GM20000 (cell line): ENCODE data around the gene IRAK1.

Experiments
- DNase-seq: peaks from one replicate; pipeline ENCODE4 v3.0.0; 2012; ENCODE audit warnings: low spot score
- TF ChIP-seq, protein P1 (sequence below): IDR thresholded peaks from 2 replicates; pipeline ENCODE4 v1.5.1; 2012; ENCODE audit warnings: mild to moderate bottlenecking, control low read depth; ENCODE audit errors: extremely low read depth, missing control alignments

The IRAK1 gene

GRCh38 chrX:153968255-153968654 lies 51.4 kb downstream of the IRAK1 start:
- TF ChIP-seq, protein P1, sequence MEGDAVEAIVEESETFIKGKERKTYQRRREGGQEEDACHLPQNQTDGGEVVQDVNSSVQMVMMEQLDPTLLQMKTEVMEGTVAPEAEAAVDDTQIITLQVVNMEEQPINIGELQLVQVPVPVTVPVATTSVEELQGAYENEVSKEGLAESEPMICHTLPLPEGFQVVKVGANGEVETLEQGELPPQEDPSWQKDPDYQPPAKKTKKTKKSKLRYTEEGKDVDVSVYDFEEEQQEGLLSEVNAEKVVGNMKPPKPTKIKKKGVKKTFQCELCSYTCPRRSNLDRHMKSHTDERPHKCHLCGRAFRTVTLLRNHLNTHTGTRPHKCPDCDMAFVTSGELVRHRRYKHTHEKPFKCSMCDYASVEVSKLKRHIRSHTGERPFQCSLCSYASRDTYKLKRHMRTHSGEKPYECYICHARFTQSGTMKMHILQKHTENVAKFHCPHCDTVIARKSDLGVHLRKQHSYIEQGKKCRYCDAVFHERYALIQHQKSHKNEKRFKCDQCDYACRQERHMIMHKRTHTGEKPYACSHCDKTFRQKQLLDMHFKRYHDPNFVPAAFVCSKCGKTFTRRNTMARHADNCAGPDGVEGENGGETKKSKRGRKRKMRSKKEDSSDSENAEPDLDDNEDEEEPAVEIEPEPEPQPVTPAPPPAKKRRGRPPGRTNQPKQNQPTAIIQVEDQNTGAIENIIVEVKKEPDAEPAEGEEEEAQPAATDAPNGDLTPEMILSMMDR: no peak
- DNase-seq: no peak

DNA sequence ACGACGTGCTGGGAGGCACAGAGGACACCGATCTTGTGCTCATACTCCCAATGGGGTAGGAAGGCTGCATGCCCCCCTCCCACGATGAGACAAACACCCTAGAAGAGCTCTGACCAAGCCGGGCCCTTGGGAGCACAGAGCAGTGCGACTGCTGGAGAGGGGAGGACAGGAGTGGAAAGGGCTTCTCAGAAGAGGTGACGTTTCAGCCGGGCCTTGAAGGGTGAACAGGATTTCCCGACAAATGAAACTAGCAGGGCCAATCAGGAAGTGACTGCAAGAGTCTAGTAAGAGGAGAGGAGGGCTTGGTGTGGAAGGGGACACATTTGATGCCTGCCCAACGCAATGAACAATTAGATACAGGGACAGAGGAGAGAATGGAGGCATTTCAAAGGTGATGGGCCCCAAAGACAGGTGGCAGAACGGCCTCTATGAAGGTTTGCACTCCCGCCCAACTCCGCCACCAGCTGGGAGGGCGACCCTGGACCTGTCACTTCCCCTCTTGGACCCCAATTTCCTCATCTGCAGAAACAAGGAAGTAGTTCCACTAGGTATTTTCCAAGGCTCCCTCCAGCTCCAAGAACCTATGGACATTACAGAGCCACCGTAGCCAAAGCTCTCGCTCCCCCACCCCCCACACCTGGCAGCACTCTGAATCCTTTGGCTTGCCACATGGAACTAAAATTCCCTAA lies 52.0 kb downstream of the IRAK1 start:
- TF ChIP-seq, protein P1: no peak

GRCh38 chrX:153966841-153967535 lies 52.7 kb downstream of the IRAK1 start:
- TF ChIP-seq, protein P1: no peak

More for the DNA sequence above, 52.0 kb downstream of the IRAK1 start:
- DNase-seq: no peak

DNA sequence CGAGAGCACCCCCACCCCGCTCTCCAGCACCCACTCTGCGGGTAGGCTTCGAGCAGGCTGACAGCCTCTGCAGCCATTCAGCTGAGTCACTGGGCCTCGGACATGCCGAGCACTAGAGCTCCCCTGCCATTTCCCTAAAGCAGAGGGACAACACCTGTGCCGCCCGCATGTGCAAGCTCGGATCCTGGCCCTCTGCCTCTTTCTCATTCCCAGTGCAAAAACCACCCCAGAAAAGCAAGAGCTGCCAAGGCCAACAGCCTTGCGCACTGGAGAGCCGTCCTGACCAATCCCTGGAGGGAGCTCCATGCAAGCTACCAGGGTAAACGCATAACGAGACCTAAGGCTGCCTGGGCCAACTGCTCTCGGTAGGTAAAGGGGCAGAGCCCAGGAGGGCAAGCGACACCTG lies 53.4 kb downstream of the IRAK1 start:
- TF ChIP-seq, protein P1: no peak
- DNase-seq: no peak

More at GRCh38 chrX:153966841-153967535, 52.7 kb downstream of the IRAK1 start:
- no peak for DNase-seq

DNA sequence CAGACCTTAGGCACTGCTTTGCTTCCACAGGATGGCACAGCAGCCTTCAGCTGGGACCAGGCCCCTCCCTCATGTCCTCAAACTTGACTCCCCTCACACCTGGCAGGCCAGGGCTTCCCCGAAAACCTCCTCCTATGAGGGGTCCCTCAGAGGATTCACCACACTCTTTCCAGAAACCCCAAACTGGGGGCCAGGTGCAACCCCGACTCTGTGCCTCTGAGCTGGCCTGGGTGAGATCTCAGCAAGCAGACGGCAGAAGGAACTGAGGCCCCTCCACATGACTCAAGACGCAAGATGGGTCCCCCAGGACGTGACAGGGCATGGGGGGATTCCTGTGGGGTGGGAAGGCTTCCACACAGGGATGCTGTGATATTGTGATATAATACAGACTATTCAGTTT lies 54.3 kb downstream of the IRAK1 start:
- TF ChIP-seq, protein P1: no peak

DNA sequence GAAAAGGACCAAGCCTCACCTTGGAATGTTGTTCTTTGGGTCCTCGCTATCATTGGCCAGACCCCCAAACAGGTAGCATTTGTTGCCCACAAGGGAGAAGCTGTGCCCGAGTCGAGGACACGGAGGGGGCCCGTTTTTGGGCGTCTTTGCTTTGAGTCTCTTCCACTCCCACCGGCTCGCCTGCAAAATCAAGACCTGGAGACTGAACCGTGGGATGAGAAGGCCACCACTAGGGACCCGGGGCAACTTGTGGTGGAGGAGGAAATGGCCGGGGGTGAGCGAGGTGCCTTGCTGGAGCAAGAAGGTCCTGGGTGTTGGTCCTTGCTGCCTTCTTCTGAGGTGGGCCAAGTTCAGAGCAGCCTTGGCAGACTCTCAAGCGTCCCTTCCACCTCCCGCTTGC lies 55.6 kb downstream of the IRAK1 start:
- TF ChIP-seq, protein P1: no peak
- DNase-seq: no peak

More for the DNA sequence above, 54.3 kb downstream of the IRAK1 start:
- DNase-seq: no peak

GRCh38 chrX:153963546-153963945 lies 56.2 kb downstream of the IRAK1 start:
- no peak for DNase-seq
- TF ChIP-seq, protein P1: no peak
